Left lobe of liver (tissue), 2 donors: ENCODE results near the gene RNU2-63P. TPM values are rescaled to one million over a fixed set of nuclear protein-coding genes. Genes with fewer than 3 reads are reported as not detected.
A peak's percentile ranks its signal among the peaks of the same experiment; 100 is the strongest.
"Not testable (repeated sequence)": the region's sequence is repeated elsewhere in the genome, so short reads cannot be mapped to it uniquely, and the experiment has no call there.

ENCODE experiments used
- ATAC-seq: fragments of 200-7000 bp; cut with Tn5 transposase; one replicate; pipeline ENCODE4 v1.9.1; 2020; ENCODE audit warnings: mild to moderate bottlenecking, moderate library complexity
- DNase-seq: peaks from one replicate; pipeline ENCODE4 v3.0.0-alpha.2; 2020; ENCODE audit warnings: low spot score
- total RNA-seq: library from RNA; stranded (reverse); gene quantifications from one replicate; pipeline ENCODE4 v1.2.1, GENCODE V29; 2021
- donor health status: DM: no; HTN: no; CAD: no; lungs with moderate emphysema.
- donor health status: DM: no; HTN: yes; CAD: no.

The RNU2-63P gene
- total RNA-seq, 1 donor from 2014 or later: 1.7 TPM

DNA sequence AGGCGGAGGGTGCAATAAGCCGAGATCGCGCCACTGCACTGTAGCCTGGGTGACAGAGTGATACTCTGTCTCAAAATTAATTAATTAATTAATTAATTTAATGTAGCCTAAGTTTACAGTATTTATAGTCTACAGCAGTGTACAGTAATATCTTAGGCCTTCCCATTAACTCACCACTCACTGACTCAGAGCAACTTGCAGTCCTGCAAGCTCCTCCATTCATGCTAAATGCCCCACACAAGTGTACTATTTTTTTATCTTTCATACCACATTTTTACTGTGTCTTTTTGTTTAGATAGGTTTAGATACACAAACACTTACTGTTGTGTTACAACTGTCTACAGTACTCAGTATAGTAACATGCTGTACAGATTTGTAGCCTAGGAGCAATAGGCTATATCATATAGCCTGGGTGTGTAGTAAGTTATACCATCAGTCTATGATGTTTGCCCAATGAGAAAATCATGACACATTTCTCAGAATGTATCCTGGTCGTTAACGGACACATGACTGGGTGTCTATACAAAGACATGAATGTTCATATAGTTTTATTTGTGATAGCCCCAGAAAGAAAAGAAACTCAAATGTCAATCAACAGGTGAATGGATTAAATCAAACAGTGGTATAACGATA lies 15.8 kb upstream of the RNU2-63P start:
- DNase-seq: no peak

DNA sequence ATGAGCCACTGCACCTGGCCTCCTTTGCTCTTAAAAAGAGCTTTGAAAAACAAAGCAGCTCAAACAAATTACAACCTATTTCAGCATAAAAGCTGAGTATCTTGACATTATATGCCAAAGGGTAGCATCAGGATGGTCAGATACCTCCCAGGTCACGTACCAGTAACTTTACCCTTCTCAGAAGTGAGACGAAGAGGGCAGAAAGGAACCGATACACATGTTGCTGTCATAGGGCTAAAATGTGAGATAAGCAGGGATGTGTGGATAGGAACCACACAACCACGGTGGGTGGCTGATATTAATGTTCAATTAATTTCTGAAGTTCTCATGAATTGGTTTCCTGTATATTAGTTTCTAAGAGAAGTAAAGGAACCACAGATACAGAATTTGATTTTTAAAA lies 12.6 kb upstream of the RNU2-63P start:
- no peak for ATAC-seq
- DNase-seq: no peak

More for the DNA sequence above, 15.8 kb upstream of the RNU2-63P start:
- no peak for ATAC-seq

DNA sequence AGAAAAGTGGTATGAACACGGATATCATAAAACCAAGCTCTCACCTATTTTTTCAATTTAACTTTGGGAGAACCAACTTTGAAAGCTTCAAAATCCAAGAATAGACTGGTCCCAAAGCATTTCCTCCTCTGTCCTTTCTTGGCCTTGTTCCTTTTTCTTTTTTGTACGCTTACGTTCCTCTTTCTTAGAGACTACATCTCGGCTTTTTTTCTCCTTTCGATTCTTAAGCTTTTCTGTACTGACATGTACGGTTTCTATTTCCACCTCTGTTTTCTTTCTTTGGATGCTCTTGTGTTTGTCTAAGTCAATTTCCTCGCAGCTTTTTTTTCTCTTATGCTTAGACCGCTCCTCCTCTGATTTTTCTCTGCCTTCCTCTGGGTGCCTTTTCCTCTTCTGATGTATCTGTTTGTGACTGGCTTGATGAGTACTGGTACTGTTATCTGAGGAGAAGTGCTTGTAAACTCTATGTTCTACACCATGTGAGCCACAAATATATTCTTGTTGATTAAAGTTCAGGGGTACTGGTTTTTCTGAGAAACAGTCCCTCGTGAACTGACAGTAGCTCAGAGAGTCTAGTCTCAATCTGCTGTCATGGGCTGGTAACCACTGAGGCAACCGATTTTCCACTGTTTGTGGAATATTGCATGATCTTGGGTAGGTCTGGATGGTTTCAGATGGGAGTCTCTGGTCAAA lies 11.5 kb upstream of the RNU2-63P start:
- ATAC-seq (no peak), DNase-seq (no peak)

DNA sequence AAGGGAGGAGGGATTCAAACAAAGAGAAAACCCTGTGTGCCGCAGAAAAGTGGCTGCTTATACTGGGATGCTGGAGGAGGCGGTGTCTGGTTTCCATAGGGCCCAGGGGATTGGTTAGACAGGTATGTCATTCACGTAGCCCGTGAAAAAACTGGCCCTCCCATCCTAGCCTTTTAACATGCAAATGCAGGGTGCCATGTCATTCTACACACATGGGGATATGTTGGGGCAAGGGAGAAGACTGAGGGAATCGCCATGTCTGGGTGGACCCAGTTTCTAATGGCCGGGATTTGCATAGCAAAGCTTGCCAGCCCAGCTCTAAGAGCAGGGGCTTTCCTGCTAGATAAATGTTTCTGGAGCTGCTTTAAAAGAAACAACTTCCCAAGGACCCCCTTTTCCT lies 8.2 kb upstream of the RNU2-63P start:
- ATAC-seq: no peak
- no peak for DNase-seq

DNA sequence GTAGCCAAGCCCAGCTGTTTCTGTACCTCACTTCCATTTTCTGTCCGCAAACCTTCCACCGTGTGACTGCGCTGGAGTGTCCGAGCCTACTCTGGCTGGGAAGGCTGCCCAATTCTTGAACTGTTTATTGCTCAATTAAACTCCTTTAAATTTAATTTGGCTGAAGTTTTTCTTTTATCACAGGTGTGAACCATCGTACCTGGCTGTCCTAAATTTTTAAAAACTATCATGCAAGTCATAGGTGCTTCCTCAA lies 6.2 kb upstream of the RNU2-63P start:
- DNase-seq (no peak), ATAC-seq (peak; percentile 61)

DNA sequence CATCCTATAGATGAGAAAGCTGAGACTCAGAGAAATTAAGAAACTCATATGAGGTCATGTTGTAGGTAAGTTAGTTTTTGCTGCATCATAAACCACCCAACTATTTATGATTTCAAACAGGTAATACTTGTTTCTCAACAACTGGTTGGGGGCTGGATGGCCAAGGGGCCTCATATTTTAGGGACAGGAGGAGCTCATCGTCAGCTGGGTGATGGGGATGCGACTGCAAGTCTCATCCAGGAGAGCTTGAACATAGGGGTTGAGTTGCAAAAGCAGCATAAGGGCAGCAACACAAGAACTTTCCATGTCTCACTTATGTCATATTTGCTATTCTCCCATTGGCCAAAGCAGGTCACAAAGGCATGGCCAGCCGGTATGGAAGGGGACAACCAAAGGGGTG lies 3.6 kb upstream of the RNU2-63P start:
- DNase-seq (no peak), ATAC-seq (no peak)

DNA sequence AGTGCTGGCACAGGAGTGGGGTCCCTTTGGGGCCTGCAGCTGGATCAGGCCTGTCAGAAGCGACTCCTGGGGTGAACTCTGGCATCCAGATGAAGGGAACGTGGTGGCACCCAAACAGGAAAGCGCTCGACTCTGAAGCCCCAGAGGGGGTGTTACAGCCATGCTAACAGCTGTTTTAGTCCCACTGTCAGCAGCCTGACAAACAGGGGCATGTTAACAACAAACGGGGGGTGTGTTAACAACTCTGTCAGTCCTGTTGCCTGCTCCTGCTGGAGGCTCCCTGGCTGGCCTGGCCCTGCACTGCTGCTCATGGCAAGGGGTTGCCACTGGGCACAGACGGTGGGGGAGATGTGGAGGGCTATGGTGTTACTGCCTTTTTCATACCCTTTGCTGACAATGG lies 2.6 kb upstream of the RNU2-63P start:
- ATAC-seq (no peak), DNase-seq (no peak)

DNA sequence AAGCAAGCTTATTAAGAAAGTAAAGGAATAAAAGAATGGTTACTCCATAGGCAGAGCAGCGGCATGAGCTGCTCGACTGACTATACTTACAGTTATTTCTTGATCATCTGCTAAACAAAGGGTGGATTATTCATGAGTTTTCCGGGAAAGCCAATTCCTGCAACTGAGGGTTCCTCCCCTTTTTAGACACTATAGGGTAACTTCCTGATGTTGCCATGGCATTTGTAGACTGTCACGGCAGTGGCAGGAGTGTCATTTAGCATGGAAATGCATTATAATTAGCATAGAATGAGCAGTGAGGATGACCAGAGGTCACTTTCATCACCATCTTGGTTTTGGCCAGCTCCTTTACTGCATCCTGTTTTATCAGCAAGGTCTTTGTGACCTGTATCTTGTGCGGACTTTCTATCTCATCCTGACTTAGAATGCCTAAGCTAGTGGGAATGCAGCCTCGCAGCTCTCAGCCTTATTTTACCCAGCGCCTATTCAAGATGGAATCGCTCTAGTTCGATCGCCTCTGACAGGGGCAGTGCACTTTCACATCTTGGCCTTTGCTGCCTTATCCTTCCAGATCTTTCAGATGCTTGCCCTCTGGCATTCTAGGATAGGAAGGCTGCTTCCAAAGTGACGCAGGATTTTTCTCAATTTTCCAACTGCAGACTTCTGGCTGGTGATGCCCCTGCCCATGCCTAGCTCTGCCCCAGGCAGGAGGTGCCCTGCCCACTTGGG lies 1.9 kb upstream of the RNU2-63P start:
- DNase-seq, ATAC-seq: not testable (repeated sequence)

DNA sequence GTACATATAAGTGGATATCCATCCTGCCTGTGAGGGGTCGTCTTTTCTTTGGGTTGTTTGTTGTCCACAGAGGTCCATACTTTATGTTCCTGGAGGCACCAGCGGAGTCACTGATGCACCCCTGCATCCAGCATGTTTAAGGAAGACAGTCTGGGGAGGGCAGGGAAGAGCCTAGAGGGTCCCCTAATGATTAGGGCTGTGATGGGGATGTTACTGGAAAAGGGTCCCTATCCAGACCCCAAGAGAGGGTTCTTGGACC lies 1.4 kb upstream of the RNU2-63P start:
- not testable (repeated sequence) for DNase-seq, ATAC-seq

DNA sequence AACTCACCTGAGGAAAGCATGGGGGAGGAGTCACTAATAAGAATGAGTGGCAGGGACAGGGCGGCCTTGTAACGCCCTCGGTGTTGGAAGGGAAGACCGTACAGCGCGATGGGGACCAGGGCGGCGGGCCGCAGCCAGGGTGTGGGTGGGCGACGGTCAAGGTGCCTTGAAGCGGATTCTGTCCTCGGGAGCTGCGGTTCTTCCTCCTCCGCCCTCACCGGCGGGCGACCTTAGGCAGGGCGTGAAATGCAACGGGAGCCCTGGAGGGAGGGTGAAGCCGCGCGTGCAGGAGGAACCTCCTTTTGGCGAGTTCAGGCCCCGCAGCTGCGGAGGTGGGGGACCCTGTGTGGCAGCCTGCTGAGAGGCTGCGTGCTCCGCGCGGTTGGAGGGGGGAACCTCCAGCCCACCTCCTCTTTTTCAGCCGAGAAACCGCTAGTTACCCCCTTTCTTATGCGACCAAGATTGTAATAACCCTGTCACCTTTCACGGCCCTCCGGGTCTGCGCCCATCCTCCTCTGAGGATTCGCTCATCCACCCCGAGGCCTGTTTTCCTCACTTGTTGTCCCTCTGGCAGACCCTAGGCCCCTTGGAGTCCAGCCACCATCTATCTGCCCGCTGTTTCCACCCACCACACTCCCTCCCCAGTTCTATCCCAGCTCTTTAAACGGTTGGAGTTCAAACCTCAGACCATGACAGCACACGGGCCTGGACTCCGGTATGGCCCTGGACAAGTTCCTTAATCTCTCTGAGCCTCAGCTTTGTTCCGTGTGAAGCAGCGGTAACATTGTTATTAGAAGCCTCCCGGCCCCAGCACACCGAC lies 823 bp upstream of the RNU2-63P start:
- DNase-seq: peak; percentile 78
- ATAC-seq: peak; percentile 80

DNA sequence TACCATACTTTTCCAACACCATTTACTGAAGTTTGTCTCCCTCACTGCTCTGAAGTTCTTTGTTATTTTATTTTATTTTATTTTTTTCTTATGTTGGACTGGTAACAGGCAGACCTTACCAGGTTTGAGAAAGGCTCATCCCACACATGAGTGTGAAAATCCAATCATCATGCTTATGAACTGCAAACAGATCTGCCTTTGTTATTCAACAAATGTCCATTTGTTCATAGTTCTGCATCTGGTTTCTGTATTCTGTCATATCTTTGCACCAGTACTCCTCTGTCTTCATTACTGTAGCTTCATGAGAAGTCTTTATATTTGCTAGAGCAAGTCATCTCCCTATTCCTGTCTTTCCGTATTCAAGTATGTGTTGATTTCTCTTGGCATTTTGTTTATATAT lies 5.3 kb downstream of the RNU2-63P start:
- no peak for DNase-seq
- no peak for ATAC-seq

DNA sequence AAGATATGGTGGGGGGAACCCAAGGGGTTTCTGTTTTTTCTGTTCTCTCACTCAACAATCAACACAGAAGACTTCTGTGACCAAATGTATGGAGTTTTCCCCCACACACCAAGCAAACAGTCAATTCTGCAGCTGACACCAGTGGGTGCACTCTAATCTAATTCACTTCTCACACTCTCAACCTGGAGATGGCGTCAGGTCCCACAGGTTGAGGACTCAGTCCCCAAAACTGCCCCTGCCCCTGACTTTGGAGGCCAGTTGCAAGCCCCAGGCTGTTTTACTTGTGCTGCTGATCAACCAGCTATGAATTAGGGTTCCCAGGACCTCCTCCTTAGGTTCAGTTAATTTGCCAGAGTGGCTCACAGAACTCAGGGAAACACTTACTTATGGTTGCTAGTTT lies 6.2 kb downstream of the RNU2-63P start:
- no peak for DNase-seq
- no peak for ATAC-seq

DNA sequence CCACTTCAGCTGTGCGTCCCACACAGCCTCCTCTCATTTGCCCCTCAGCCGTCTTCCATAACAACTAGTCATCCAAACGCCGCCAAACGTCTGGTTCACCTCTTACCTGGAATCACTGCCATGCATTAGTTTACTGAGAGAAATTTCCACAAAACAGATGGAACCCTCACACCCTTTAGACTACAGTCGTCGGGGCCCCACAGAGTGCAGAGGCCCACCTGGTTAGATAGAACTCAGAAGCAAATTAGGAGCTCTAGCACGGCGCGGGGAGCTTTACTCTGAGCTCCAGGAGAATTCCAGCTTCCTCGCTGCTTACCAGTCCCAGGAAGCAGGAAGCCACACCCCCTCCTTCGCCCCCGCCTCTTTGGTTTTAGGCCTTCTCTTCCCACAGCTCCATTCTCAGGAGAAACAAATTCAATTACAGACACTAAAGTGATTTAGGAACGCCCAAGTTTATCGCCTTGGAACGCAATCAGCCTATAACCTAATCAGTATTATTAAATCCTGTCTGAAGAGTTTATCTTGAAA lies 9.4 kb downstream of the RNU2-63P start:
- ATAC-seq (no peak), DNase-seq (no peak)

DNA sequence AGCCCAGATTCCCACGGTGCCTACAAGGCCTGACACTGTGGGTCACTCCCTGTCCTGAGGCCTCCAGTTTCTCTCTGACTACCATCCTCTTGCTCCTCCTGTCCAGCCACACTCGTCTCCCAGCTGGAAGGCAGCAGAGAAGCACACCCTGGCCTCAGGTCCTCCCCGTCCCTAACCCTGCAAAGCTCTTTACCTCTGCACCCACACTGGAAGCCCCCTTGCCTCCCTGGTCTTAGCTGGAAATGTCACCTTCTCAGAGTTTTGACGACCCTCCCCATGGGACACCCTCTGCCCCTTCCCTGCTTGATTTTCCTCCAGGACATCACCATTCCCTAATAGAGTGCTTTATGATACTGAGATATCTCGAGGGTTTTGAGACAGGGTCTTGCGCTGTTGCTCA lies 10.6 kb downstream of the RNU2-63P start:
- DNase-seq: no peak
- ATAC-seq: no peak

DNA sequence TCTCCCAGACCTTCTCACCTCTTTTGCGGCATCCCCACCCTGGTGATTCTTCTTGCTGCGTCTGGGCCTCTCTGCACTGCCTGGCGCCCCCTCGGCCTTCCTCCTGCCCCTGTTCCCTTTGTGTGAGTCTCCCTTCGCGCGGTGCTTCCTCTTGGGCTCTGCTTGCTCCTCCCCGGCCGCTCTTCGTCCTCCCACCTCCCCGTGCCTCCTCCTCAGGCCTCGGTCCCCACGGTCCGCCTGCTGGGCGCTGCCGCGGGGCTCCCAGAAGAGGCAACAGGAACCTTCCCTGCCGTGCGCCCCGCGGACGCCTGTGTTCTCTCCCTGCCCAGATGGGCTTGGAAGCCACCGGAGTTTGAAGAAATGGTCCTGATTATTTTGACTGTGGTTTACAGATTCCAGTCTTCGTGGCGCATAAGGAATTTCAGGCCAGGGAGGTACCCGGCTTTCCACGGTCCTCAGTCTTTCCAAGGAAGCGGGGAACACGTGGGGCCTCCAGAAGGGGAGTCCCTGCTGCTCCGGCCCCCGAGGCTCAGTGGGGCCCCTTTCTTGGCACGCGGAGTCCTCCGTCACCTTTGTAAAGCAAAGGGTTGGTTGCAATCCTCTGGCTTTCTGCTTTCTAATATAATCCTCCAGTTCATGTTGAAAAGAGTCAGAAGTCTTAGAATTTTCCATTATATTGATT lies 13.1 kb downstream of the RNU2-63P start:
- no peak for DNase-seq
- no peak for ATAC-seq

DNA sequence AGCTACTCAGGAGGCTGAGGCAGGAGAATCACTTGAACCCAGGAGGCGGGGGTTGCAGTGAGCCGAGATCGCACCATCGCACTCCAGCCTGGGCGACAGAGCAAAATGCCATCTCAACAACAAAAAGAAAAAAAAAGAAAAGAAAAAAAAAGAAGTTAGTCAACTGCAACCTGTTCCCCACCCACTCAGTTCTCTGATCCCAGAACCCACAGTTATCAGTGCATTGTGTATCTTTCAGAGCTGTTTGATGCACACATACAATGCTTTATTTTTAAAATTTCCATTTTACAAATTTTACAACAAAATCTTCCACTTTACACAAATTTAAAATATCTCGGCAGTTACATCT lies 14.0 kb downstream of the RNU2-63P start:
- no peak for ATAC-seq
- DNase-seq: no peak

DNA sequence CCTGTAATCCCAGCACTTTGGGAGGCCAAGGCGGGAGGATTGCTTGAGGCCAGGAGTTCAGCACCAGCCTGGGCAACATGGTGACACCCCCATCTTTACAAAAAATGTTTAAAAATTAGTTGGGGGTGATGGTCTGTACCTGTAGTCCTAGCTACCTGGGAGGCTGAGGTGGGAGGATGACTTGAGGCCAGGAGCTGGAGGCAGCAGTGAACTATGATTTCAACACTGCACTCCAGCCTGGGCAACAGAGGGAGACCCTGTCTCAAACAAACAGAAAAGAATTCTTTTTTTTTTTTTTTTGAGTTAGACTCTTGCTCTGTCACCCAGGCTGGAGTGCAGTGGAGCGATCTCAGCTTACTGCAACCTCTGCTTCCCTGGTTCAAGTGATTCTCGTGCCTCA lies 15.9 kb downstream of the RNU2-63P start:
- not testable (repeated sequence) for ATAC-seq, DNase-seq

DNA sequence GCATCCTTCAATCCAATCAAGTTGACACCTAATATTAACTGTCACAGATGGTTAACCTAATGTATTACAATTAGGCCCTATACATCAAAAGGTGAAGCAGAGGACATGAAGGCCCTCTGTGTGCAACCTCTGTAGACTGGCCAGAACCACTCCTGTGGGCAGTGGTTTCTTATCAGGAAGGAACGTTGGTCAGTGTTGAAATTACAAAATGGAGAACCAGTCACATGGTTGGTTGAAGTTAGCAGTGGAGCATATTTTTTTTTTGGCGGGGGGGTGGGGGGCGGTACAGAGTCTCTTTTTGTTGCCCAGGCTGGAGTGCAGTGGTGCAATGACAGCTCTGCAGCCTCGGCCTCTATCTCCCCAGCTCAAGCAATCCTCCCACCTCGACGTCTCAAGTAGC lies 19.8 kb downstream of the RNU2-63P start:
- DNase-seq (no peak), ATAC-seq (no peak)

DNA sequence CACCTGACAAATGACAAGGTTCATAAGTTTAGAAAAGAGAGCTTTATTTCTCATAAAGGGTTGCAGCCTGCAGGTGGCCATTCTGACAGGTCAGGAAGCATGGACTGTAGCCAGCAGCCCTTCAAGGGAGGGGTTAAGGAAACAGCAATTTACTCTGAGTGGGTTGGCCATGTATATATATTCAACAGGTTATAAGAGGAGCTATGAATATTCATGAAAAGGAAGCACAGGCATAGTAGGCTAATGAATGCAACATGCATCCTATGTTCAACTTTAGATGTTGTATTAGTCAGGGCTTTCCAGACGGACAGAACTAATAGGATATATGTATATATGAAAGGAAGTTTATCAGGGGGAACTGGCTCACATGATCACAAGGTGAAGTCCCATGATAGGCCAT lies 20.6 kb downstream of the RNU2-63P start:
- no peak for ATAC-seq
- DNase-seq: no peak

DNA sequence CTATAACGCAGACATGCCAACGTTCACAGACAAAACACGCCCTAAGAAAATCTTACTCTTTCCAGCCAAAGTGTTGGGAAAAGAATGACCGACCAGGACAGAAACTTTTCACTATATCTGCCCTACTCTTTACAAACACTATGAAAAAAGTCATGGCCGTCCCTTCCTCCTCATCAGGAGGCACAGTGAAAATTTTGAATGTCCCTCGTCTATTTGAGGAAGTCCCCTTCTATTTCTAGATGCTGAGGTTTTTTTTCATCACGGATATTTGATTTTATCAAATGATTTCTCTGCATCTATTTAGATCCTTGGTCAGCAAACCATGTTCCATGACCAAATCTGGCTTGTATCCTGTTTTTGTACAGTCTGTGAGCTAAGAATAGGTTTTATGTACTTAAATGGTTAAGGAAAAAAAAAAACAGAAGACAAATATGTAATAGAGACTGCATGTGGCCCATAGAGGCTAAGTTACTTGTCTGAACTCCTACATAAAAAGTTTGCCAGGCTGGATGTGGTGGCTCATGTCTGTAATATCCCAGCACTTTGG lies 22.0 kb downstream of the RNU2-63P start:
- not testable (repeated sequence) for ATAC-seq, DNase-seq

DNA sequence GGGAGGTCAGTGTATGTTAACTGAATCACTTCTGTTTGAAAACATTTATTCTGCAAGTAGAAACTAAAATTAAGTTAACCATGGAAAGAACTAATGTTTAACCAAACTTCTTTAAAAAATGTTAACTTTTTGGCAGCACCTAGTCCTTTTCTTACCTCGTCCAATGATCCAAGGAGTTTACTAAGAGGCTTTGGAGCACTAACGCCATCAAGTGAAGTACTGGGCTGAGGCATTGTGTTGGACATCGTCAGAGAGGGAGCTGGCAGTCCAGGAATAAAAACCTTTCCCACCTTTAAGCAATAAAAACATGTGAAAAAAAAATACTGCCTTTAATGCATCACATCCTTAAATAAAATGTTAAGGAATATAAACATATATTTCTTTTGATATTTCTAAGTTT lies 23.8 kb downstream of the RNU2-63P start:
- DNase-seq, ATAC-seq: not testable (repeated sequence)
